ENCODE measurements around the gene FMN1.

Gene FMN1

GRCh38 chr15:32843219-32843815 is 351.2 kb downstream of the FMN1 start:
- no peak for DNase-seq

GRCh38 chr15:32842081-32842480 is 352.4 kb downstream of the FMN1 start:
- no peak for DNase-seq

- DNase-seq: no peak
Observed at GRCh38 chr15:32840507-32841245, 353.8 kb downstream of the FMN1 start.

DNA sequence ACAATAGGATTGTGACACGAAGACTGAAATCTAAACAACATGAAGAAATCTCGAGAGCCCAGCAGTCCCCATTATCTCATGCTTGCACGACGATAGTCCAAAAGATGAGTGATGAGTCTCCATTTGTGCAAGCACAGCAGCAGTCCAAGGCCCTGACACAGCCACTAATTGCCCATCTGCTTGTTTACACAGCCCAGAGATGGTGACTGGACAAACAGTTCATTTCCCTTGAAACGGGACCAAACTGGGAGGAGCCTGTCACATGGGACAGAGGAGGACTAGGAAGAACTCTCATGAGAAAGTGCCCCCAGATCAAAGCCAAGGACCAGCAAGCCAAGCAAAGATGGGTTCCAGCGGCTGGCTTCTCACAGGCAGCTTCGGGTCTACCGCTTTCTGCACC is 355.7 kb downstream of the FMN1 start:
- DNase-seq: no peak

GRCh38 chr15:32838338-32838737 is 356.2 kb downstream of the FMN1 start:
- DNase-seq: no peak

- no peak for DNase-seq
Observed at GRCh38 chr15:32837935-32838334, 356.6 kb downstream of the FMN1 start.

GRCh38 chr15:32834156-32834555 is 360.4 kb downstream of the FMN1 start:
- no peak for DNase-seq

DNA sequence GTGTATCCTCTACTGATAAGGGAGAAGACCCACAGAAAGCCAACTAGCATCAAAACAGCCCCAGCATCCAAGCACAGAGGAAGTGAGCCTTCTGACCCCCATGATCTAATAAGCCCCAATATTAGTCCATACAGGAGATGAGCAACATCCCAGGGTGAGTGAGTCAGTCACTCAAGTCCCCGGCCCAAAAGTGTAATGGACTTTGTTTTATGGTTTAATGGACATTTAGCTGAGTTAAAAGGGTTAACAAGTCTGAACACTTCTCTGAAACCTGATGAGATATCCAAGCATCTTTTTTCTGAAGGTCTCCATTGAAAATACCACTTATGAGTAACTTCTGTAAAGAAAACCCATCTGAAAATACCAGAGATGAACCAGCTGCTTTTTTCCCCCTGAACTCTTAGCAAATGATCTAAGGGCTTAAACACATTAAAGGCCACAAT is 361.1 kb downstream of the FMN1 start:
- no peak for DNase-seq

DNA sequence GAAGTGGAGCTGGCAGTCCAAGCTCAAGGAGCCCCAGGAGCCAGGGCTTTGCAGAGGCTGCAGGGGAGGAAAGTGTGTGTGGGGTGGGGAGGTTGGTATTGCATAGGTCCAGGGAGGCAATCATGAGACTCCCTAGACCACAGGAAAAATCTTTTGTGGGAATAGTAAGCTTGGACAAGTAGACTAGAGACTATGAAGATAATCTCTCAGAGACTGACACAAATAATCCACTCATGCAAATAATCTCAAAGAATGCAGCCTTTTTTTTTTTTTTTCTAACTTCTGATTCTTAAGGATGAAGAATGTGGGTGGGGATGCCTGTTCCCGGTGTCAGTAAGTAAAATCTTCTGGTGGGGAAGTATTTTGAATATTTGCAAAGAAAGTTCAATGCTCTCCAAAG is 363.0 kb downstream of the FMN1 start:
- DNase-seq: no peak

GRCh38 chr15:32830241-32830640 is 364.3 kb downstream of the FMN1 start:
- no peak for DNase-seq

DNA sequence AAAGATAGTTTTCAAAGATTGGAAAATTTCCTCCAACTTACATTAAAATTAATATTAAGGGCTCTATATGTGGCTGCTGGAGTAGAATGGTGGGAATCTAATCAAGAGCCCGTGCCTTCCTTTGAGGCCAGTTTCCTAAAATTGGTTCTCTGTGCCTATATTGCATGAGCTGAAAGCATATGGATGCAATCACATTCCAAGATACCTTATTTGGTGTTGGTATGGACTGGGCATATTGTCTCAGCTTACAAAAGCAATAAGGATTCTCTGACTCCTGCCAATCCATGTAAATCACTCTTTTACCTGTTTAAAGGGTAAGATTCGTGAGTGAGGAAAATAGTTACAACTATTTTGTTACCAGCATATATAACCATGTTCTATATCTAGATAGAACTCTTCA is 365.1 kb downstream of the FMN1 start:
- no peak for DNase-seq

DNA sequence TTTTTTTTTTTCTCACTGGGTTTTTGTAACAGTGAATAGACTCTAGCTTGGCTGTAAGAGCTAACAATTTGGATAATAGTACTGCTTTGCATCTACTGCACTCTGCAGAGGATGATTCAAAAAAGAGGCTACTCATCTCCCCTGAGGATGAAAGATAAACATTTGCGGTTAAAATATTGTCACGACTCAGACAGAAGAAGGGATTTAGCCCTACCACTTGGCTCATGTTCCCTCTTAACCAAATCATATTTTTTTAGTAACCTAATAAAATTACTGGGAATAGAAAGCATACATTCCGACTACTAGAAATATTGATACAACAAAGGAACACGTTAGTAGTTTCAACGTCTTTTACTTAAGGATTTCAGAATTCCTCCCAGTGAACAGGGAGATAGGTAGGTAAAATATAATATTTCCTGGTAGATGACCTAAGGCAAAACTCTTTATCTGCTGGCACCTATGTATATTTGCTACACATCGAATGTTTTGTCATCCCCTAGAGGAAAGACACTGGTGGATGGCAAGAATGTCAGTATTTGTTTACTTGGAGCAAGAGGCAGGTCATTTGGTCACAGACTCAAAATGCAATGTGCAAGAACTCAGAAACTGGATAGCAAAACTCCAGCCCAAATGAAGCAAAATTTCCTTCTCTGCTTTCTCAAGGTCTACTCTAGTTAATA is 365.9 kb downstream of the FMN1 start:
- no peak for DNase-seq

GRCh38 chr15:32826685-32827084 is 367.8 kb downstream of the FMN1 start:
- no peak for DNase-seq

- DNase-seq: no peak
Observed at GRCh38 chr15:32825219-32825618, 369.3 kb downstream of the FMN1 start.

- DNase-seq: no peak
Observed at GRCh38 chr15:32824777-32825176, 369.7 kb downstream of the FMN1 start.

DNA sequence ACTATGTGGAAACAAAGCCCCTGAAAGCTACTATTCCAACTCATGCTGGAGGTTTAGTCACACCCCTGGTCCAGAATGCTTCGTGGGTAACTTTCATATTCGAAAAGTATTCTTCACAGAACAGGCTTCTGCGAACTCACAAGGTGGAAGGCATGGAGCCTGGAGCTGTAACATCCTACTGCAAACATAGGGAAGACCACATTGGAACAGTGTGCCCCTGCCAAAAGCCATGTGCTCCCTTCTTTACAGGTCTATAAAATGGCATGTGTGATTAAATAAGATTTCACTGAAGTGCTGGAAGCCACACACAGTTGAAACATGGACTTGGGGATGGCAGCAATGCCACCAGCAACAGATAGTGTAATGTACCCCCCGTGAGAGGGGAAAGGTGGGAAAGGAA is 370.8 kb downstream of the FMN1 start:
- no peak for DNase-seq

- DNase-seq: no peak
Observed at GRCh38 chr15:32822739-32823138, 371.8 kb downstream of the FMN1 start.

- no peak for DNase-seq
Observed at GRCh38 chr15:32819448-32819847, 375.1 kb downstream of the FMN1 start.

DNA sequence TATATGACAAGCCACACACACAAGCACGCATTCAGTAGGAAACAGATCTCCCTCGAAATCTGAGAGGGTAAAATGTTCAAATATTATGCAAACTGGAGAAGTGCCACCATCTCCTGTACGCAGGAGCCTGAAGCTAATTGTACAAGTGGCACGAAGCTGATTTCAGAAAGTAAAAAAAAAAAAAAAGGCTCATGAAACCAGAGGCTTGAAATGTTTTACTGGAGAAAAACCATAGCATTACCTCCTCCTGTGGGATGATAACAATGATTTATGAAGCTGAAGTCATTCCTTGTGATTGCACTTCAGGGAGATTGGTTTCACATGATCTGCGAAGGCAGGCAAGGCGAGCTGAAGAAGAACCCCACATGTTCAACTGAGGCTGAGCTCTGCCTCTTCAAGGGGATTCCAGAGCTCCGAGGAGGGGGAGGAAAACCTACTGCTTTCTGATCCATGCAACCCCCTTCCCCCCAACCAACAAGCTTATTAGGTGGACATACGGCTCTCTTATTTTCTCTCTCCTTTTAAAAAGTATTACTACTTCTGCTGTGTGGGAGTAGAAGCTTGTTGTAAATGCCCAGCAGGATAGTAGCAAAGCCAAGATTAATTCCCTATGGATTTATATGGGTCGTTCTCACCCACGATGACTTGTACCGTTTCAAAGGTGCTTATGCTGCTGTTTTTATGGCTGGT is 375.6 kb downstream of the FMN1 start:
- no peak for DNase-seq

GRCh38 chr15:32817577-32817976 is 376.9 kb downstream of the FMN1 start:
- no peak for DNase-seq

- no peak for DNase-seq
Observed at GRCh38 chr15:32807331-32807730, 387.2 kb downstream of the FMN1 start.

DNA sequence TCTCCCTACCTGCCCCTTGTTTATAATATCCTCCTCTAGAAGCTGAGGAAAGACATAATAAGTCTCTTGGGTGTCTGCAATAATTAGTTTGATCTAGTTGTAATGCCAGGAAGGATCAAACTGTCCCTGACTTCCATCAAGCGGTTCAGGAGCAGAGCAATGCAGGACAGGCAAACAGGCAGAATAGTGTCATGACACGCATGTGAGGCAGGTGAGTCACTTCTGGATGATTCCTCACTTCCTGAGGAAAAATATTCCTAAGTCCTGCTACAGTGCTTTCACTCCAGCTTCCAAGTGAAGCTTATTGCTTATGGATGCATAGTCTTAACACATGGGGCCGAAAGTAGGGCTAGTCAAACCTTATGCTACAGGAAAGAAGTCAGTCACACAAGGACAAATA is 390.9 kb downstream of the FMN1 start:
- no peak for DNase-seq

GRCh38 chr15:32802286-32802936 is 392.1 kb downstream of the FMN1 start:
- DNase-seq: no peak

All from activated CD8-positive, alpha-beta memory T cell treated with anti-CD3 and anti-CD28 coated beads for 24 hours (primary cell).